HG02678 (cell line): ENCODE results near the gene CDK11B.
"Not testable (repeated sequence)": the region's sequence is repeated elsewhere in the genome, so short reads cannot be mapped to it uniquely, and the experiment has no call there.

Source experiments
- ATAC-seq: cut with Tn5 transposase; IDR thresholded peaks from one replicate; pipeline ENCODE4 v1.9.1; 2021; ENCODE audit warnings: mild to moderate bottlenecking, moderate library complexity; ENCODE audit not compliant: unreplicated experiment

The CDK11B gene

DNA sequence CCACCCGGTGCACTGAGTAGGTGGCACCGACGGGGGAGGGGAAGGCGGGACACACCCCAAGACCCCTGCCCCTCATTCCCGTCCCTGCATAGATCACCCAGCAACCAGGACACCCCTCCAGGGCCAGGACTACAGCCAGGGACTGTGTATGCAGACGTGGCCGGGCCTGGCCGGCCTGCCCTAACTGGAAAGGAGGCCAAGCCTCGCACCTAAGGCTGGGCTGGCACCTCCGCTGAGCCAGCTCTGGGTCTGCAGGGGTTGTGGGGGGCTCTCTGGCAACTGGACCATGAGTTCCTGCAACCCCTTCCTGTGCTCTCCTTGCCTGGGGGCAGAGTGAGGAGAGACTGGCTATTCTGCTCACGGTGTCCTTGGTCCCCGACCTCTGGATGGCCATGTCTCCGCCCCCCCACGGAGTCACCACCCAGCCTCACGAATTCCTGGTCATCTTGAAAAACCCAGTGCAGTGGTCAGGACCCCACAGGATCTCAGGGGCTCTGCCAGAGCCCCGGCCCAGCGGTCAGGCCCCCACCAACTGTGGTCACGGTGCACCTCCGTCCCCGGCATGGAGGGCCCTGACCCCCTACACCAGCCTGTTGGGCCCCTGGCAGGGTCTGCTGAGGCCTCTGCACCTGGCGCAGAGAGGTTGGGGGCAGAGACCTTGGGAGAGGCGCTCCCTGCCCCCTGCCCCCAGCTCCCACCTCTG is 57.8 kb downstream of the CDK11B start:
- ATAC-seq = no peak

DNA sequence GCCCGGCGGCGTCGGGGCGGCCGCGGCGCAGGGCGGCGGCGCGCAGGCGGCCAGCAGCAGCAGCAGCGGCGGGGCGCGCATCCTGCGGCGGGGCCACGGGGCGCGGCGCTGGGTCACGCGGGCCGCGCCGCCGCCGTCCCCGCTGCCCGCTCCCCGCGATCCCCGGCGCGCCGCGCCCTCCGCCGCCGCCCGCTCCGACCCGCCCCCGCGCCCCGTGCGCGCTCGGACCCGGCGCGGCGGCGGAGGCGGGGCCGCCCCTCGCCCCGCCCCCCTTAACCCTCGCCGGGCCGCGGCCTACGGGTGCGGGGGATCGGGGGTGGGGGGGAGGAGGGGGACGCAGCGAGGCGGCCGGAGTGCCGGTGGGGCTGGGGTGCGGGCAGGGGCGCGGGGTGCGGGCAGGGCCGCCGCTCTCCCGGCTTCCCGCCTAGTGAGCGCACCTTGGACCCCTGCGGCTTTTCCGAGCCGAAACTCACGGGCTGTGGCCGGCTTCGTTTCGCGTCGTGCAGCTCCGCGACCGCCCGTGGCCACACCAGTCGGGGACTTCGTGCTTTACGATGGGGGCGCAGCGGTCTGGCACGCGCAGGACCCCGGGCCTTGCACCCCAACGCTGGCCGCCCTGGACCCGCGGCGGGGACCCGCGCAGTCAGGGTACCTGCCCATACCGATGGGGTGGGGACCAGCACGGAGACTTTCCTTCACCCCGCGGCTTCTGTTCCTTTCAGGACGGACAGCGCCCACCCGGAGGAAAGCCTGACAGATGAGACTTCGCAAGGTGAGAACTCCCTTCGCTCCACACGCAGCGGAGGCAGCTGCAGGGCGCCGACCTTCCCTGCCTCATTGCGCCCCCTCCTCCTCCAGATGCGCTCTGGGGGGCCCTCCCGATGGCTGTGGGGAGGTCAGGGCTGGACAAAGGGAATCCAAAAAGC is 58.6 kb downstream of the CDK11B start, which contains the start of gene FNDC10:
Gene FNDC10, minus strand, starts transcription at position 201 of the 926 bp plus-strand sequence. Its CDS starts 120 bp downstream, at position 81.
- ATAC-seq = no peak

GRCh38 chr1:1599030-1599934 is 59.5 kb downstream of the CDK11B start:
- ATAC-seq = no peak

DNA sequence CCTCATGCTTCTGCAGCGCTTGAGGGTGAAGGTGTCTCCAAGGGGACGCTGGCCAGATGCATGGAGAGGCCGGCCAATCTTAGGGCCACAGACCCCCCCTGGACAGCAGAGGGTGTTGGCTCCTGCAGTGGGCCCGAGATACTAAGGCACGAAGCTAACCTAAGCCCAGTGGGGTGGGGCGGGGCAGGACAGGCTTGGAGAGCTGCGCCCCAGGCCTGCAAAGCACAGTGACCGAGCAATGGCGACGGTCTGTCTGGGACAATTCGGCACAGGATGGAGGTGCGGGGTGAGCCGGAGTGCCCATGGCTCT is 60.1 kb downstream of the CDK11B start:
- no peak for ATAC-seq

DNA sequence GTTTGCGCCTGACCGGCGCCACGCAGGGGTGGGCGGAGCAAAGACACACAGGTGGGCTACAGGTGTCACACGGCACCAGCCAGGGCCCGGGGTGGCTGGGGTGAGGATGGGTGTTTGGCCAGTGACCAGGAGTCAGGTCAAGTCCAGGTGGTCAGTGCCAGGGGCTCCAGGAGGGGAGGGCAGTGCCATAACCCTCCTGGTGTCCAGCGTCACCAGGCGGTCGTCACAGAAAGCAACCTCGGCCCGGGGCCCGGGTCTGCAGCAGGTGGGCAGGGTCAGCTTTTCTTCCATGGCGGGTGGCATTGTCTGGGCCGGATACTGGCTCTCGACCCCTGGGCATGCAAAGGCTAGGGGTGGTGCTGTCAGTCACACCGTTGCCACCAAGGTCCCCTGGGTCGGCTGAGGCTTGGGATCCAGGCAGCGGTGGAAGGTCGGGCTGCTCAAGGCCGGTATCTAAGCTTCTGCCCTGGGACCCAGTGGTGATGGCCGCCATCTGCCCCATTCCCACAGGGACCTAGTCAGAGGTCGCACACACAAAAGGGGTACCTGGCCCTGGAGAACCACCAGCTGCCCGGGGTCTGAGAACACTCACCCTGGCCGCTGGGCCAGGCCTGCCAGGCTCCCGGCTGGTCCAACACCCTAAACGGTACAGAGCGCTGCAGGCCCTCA is 60.6 kb downstream of the CDK11B start:
- no peak for ATAC-seq

DNA sequence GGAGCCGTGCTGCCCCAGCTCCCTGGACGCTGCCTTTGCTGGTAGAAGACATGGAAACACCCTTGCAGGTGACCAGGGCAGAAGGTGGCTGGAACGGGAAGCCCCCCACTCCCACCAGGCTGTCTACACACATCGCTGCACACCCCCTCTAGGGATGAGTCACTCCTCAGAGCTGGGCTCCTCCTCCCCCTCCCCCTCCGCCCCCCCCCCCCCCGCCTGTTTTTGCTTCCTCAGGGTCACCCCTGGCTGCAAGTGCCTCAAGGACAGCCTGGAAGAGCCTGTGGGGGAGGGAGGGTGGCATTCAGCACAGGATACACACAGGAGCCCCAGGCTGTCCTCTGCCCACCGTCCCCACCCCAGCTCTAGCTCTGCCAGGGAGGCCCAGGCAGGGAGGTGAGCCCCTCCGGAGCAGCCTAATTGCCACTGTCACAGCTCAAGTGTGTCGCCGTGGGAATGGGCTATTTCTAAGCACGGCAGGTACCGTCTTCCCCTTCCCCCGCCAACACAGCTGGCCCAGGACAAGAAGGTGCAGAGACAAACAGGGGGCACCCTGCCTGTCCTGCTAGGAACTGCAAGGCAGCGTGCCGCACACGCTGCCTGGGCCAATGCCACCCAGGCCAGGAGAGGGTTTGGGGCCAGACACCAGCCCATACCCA is 61.4 kb downstream of the CDK11B start:
- no peak for ATAC-seq

GRCh38 chr1:1596493-1597274 is 62.1 kb downstream of the CDK11B start:
- no peak for ATAC-seq

- ATAC-seq = not testable (repeated sequence)
These were observed 63.5 kb downstream of the CDK11B start for GRCh38 chr1:1595341-1595740.

GRCh38 chr1:1594602-1595260 is 64.1 kb downstream of the CDK11B start:
- no peak for ATAC-seq

DNA sequence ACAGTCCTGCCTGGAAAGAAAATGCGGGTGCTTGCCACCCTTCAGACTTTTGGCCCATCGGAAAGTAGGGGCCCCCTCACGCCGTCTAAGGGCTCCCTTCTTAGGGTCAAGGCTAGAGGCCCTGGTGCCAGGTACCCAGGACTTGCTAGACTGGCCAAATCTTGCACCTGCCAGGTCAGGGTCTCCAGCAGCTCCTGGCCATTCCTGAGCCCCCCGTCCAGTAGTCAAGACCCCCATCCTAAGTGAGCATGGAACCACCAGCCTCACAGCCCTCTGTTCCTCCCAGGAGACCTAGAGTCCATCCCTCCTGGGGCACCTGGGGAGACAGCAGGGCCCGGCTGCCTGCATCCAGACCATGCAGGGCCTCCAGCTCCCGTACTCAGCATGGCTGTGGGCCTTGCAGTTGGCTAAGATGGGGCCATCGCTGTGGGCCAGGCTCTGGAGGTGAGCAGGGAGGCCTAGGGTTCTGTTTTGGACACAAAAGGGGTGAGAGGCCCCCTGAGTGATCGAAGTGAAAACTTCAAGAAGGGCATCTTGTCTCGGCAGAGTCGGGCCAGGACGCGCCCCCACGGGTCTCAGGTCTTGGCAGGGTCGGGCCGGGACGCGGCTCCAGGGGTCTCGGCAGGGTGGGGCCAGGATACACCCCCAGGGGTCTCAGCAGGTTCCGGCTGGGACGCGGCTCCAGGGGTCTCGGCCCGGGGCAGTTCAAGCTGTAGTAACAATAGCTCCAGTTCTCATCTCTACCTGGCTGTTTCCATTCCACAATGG is 64.8 kb downstream of the CDK11B start:
- no peak for ATAC-seq

DNA sequence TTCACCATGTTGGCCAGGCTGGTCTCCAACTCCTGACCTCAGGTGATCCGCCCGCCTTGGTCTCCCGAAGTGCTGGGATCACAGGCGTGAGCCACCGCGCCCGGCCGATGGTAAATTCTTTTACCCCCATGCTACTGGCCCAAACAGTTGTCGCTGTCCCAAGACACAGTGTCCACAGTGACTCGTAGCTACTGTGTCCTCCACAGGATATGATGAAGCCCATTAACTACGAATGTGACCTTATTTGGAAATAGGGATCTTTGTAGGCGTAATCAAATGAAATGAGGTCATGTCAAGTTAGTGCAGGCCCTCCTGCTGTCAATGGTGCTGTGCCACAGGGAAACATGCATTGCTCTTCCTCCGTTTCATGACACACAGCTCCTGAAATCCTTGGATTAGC is 67.4 kb downstream of the CDK11B start:
- ATAC-seq = no peak
